ENCODE results near the gene GNAS.
A peak's percentile ranks its signal among the peaks of the same experiment; 100 is the strongest.

Gene GNAS

GRCh38 chr20:58900397-58900796 lies 47.9 kb downstream of the GNAS start:
- TF ChIP-seq ZFX (IDR thresholded peaks at IDR 0.05): no peak
- no peak for TF ChIP-seq CTCF (conservative IDR thresholded peaks at IDR 0.05)
- no peak overlapping the region for H3K27ac ChIP-seq

GRCh38 chr20:58901488-58902402 lies 49.2 kb downstream of the GNAS start:
- no peak overlapping the region for H3K27ac ChIP-seq
- TF ChIP-seq ZFX (IDR thresholded peaks at IDR 0.05) (no peak), CTCF (conservative IDR thresholded peaks at IDR 0.05) (no peak)

- no peak overlapping the region for H3K27ac ChIP-seq
- no peak for TF ChIP-seq CTCF (conservative IDR thresholded peaks at IDR 0.05)
- no peak for TF ChIP-seq ZFX (IDR thresholded peaks at IDR 0.05)
Observed at GRCh38 chr20:58903614-58904013, 51.1 kb downstream of the GNAS start.

- no peak overlapping the region for H3K27ac ChIP-seq
- TF ChIP-seq CTCF (conservative IDR thresholded peaks at IDR 0.05) (no peak), ZFX (IDR thresholded peaks at IDR 0.05) (no peak)
Observed at GRCh38 chr20:58905236-58905635, 52.7 kb downstream of the GNAS start.

- no peak for TF ChIP-seq ZFX (IDR thresholded peaks at IDR 0.05)
- TF ChIP-seq CTCF (conservative IDR thresholded peaks at IDR 0.05): no peak
- peak overlapping the region; percentile 80 for H3K27ac ChIP-seq
Observed at GRCh38 chr20:58906111-58906510, 53.6 kb downstream of the GNAS start.

GRCh38 chr20:58906894-58907293 lies 54.4 kb downstream of the GNAS start:
- H3K27ac ChIP-seq: peak overlapping the region; percentile 80
- TF ChIP-seq ZFX (IDR thresholded peaks at IDR 0.05) (no peak), CTCF (conservative IDR thresholded peaks at IDR 0.05) (no peak)

- H3K27ac ChIP-seq: peak overlapping the region; percentile 80; the same call in 1 of the 2 replicates
- no peak for TF ChIP-seq CTCF (conservative IDR thresholded peaks at IDR 0.05)
- TF ChIP-seq ZFX (IDR thresholded peaks at IDR 0.05): no peak
Observed at GRCh38 chr20:58907320-58908137, 55.0 kb downstream of the GNAS start.

Data from C4-2B (cell line).